IMR-90 (cell line): ENCODE measurements around the gene SCN10A. TPM values are rescaled to one million over a fixed set of nuclear protein-coding genes. Genes with fewer than 3 reads are reported as not detected.
A peak's percentile ranks its signal among the peaks of the same experiment; 100 is the strongest.

Experiments
- ATAC-seq: fragments of 200-7000 bp; cut with Tn5 transposase; 2 replicates; pipeline ENCODE4 v1.9.1; 2020; ENCODE audit warnings: low read depth, mild to moderate bottlenecking, moderate library complexity
- BruUV-seq: library from RNA; stranded (reverse); fragments of 400-500 nt; replicated peaks from 2 replicates; lab custom pipeline; 2021; lab: Mats Ljungman, UMichigan
- CTCF ChIA-PET: fragments of 300-600 bp; formaldehyde crosslinking; extraction: SDS; loops from one replicate; lab custom pipeline; 2021; ENCODE audit warnings: antibody characterized with exemption; lab: Yijun Ruan, JAX
- POLR2A ChIA-PET: fragments of 300-600 bp; sonication (Branson Sonifier 250); formaldehyde crosslinking; loops from one replicate; lab custom pipeline; 2022; ENCODE audit warnings: antibody characterized with exemption; ENCODE audit not compliant: unreplicated experiment; lab: Charles Lee
- DNase-seq: peaks from one replicate; pipeline ENCODE4 v3.0.0; 2013
- H2AFZ ChIP-seq: replicated peaks from 2 replicates; pipeline ENCODE3; 2013; ENCODE audit warnings: low read length, mild to moderate bottlenecking; ENCODE audit not compliant: poor library complexity
- H2AK5ac ChIP-seq: 2 replicates; pipeline ENCODE4 v1.6.1; 2013; ENCODE audit warnings: low read depth, low read length, inconsistent platforms
- H2AK9ac ChIP-seq: replicated peaks from 2 replicates; pipeline ENCODE3; 2013; ENCODE audit warnings: mild to moderate bottlenecking, low read depth, low read length, moderate library complexity; ENCODE audit not compliant: poor library complexity
- H2BK120ac ChIP-seq: 2 replicates; pipeline ENCODE4 v1.6.1; 2013; ENCODE audit warnings: low read depth, low read length, inconsistent platforms
- H2BK15ac ChIP-seq: 3 replicates; pipeline ENCODE4 v1.6.1; 2013; ENCODE audit warnings: low read depth, low read length, inconsistent platforms
- H2BK20ac ChIP-seq: 2 replicates; pipeline ENCODE4 v1.6.1; 2013; ENCODE audit warnings: low read depth, mild to moderate bottlenecking, inconsistent platforms, low read length, moderate library complexity
- H2BK5ac ChIP-seq: 2 replicates; pipeline ENCODE4 v1.6.1; 2013; ENCODE audit warnings: mild to moderate bottlenecking, low read depth, low read length, inconsistent platforms; ENCODE audit not compliant: poor library complexity, severe bottlenecking
- H3K14ac ChIP-seq: replicated peaks from 2 replicates; pipeline ENCODE4 v1.6.1; 2013; ENCODE audit warnings: low read depth, low read length, inconsistent platforms
- H3K18ac ChIP-seq: 2 replicates; pipeline ENCODE4 v1.6.1; 2013; ENCODE audit warnings: low read depth, low read length, control low read depth
- H3K23ac ChIP-seq: 2 replicates; pipeline ENCODE4 v1.6.1; 2013; ENCODE audit warnings: low read depth, low read length, inconsistent platforms
- H3K27ac ChIP-seq: 2 replicates; pipeline ENCODE4 v1.5.1; 2013; ENCODE audit warnings: mild to moderate bottlenecking, control low read depth, low read length; ENCODE audit not compliant: insufficient read depth
- H3K27me3 ChIP-seq: 2 replicates; pipeline ENCODE4 v1.6.1; 2013; ENCODE audit warnings: low read length; ENCODE audit not compliant: control insufficient read depth, insufficient read depth
- H3K36me3 ChIP-seq: 2 replicates; pipeline ENCODE4 v1.6.1; 2013; ENCODE audit warnings: low read length, mixed read lengths; ENCODE audit not compliant: control insufficient read depth, insufficient read depth
- H3K4ac ChIP-seq: 2 replicates; pipeline ENCODE4 v1.6.1; 2013; ENCODE audit warnings: low read depth, low read length, inconsistent platforms
- H3K4me1 ChIP-seq: 2 replicates; pipeline ENCODE4 v1.6.1; 2013; ENCODE audit warnings: low read length, mixed read lengths; ENCODE audit not compliant: control insufficient read depth, insufficient read depth
- H3K4me2 ChIP-seq: 2 replicates; pipeline ENCODE4 v1.6.1; 2013; ENCODE audit warnings: low read depth, mild to moderate bottlenecking, control low read depth, low read length, moderate library complexity
- H3K4me3 ChIP-seq: 2 replicates; pipeline ENCODE4 v1.5.1; 2013; ENCODE audit warnings: low read depth, mild to moderate bottlenecking, control low read depth, low read length, moderate library complexity; ENCODE audit not compliant: insufficient read depth
- H3K56ac ChIP-seq: 2 replicates; pipeline ENCODE4 v1.6.1; 2013; ENCODE audit warnings: low read length, inconsistent platforms; ENCODE audit not compliant: insufficient read depth; ENCODE audit errors: extremely low read depth
- H3K79me1 ChIP-seq, 2 experiments: 2 replicates each; pipeline ENCODE4 v1.6.1; 2013; ENCODE audit warnings: low read length in 2 of 2, inconsistent platforms in 1 of 2, low read depth in 1 of 2
- H3K9ac ChIP-seq: 2 replicates; pipeline ENCODE4 v1.6.1; 2013; ENCODE audit warnings: low read depth, low read length, control low read depth
- H3K9me1 ChIP-seq: 2 replicates; pipeline ENCODE4 v1.6.1; 2013; ENCODE audit warnings: low read length, inconsistent platforms; ENCODE audit not compliant: insufficient read depth
- H3K9me3 ChIP-seq: 2 replicates; pipeline ENCODE4 v1.6.1; 2013; ENCODE audit warnings: low read length; ENCODE audit not compliant: control insufficient read depth, insufficient read depth
- H4K20me1 ChIP-seq: 2 replicates; pipeline ENCODE4 v1.6.1; 2013; ENCODE audit warnings: low read length, inconsistent platforms; ENCODE audit not compliant: insufficient read depth
- H4K5ac ChIP-seq: 2 replicates; pipeline ENCODE4 v1.6.1; 2013; ENCODE audit warnings: mild to moderate bottlenecking, low read depth, low read length, control low read depth
- H4K8ac ChIP-seq, 2 experiments: 2 replicates each; pipeline ENCODE4 v1.6.1; 2013; ENCODE audit warnings: low read depth in 2 of 2, low read length in 2 of 2, control low read depth in 1 of 2, inconsistent platforms in 1 of 2
- H4K91ac ChIP-seq: 2 replicates; pipeline ENCODE4 v1.6.1; 2013; ENCODE audit warnings: low read depth, low read length, inconsistent platforms; ENCODE audit not compliant: insufficient read depth
- CHD1 ChIP-seq: IDR thresholded peaks from 2 replicates; pipeline ENCODE4 v1.6.1; 2012; ENCODE audit warnings: low read depth, low read length, improper control_type of control experiment
- CTCF ChIP-seq: conservative IDR thresholded peaks from 2 replicates; pipeline ENCODE4 v1.5.1; 2012; ENCODE audit warnings: mild to moderate bottlenecking, low read depth, low read length, improper control_type of control experiment
- FOS ChIP-seq: fragments of 150-350 bp; IDR thresholded peaks from 2 replicates; pipeline ENCODE4 v1.6.1; 2016; ENCODE audit warnings: low read depth, low read length
- POLR2A ChIP-seq: IDR thresholded peaks from 2 replicates; pipeline ENCODE4 v1.6.1; 2012; ENCODE audit warnings: mild to moderate bottlenecking, low read depth, low read length
- RCOR1 ChIP-seq: IDR thresholded peaks from 2 replicates; pipeline ENCODE4 v1.6.1; 2012; ENCODE audit warnings: mild to moderate bottlenecking, low read length, improper control_type of control experiment; ENCODE audit not compliant: insufficient replicate concordance
- SMC3 ChIP-seq: fragments of 150-350 bp; IDR thresholded peaks from 2 replicates; pipeline ENCODE4 v1.6.1; 2016; ENCODE audit warnings: low read depth, mild to moderate bottlenecking, antibody characterized with exemption, low read length, moderate library complexity
- WGBS, 2 experiments: methylation state at CpG; one replicate each; pipeline versions ENCODE4 v1.1.5 to v1.1.7; 2013; ENCODE audit warnings: missing lambda C conversion rate in 2 of 2; ENCODE audit not compliant: insufficient read length in 1 of 2; ENCODE audit errors: extremely low coverage in 2 of 2; 5-methylcytosine and 5-hydroxymethylcytosine counted together
- dilution Hi-C: fragments of 300-500 bp; cut with HindIII; formaldehyde crosslinking; loops from one replicate; pipeline ENCODE4 v1.14.3; 2018; ENCODE audit warnings: low sequenced_read_pairs; ENCODE audit not compliant: unreplicated experiment
- in situ Hi-C: fragments of 300-500 bp; cut with MboI; formaldehyde crosslinking; loops from 3 replicates; pipeline ENCODE4 v1.14.3; 2019; ENCODE audit warnings: low sequenced_read_pairs, inconsistent platforms, mixed read lengths
- intact Hi-C: fragments of 100-400 bp; cut with micrococcal nuclease; formaldehyde crosslinking; loops from 2 replicates; pipeline ENCODE4 v1.10.0; 2022
- polyA plus RNA-seq, 3 experiments: library from polyadenylated mRNA; depleted of rRNA; stranded (reverse); fragments of >200 nt; gene quantifications; 2 replicates each; pipeline ENCODE4 v1.2.3, GENCODE V29; 2012; ENCODE audit warnings: low replicate concordance in 1 of 3
- total RNA-seq: library from RNA; depleted of rRNA; stranded (reverse); fragments of >200 nt; gene quantifications from 2 replicates; pipeline ENCODE4 v1.2.3, GENCODE V29; 2012

SCN10A gene
- total and polyA plus RNA-seq, 2 of the 4 experiments (the other 2 are of a cell fraction), result not detected

GRCh38 chr3:38755130-38755529 lies 60.9 kb downstream of the SCN10A start:
- no TSS peak for BruUV-seq

More at GRCh38 chr3:38755130-38755529, 60.9 kb downstream of the SCN10A start:
- in situ Hi-C loops (no loop called here), intact Hi-C loops (no loop called here), dilution Hi-C loops (no loop called here)
- H3K27ac ChIP-seq, result no peak overlapping the region
- 0 out of 2 replicates have a peak, but pooled peaks cover 3% of the 10 kb centered on the region for H3K27me3 ChIP-seq
- no peaks in the 10 kb centered on the region for H3K4me1 ChIP-seq
- no peak overlapping the region for H2AFZ ChIP-seq
- H3K9ac ChIP-seq, result no peak overlapping the region
- no peaks in the 10 kb centered on the region for H3K9me1 ChIP-seq
- H4K5ac ChIP-seq, result no peak overlapping the region
- no peak overlapping the region for H3K18ac ChIP-seq
- H2BK120ac ChIP-seq, result no peak overlapping the region
- H2BK20ac ChIP-seq, result no peak overlapping the region
- H2AK9ac ChIP-seq, result no peak overlapping the region
- 24% methylated on average over 3 of the region's 5 CpGs; no CpG with 5 or more reads in 1 of the 2 experiments for WGBS, 2 experiments
- no peak overlapping the region for H4K8ac ChIP-seq
- H3K14ac ChIP-seq, result no peak overlapping the region
- no peaks in the 10 kb centered on the region for H3K79me1 ChIP-seq
- H2BK5ac ChIP-seq, result no peak overlapping the region
- ChIA-PET CTCF (no interaction called here), POLR2A (interaction anchor here (0.7 kb wide), 1 partner anchor 79 kb away, joined by 4 read pairs; no protein-coding TSS in a partner anchor)
- no peak overlapping the region for H2AK5ac ChIP-seq
- H3K36me3 ChIP-seq, result no peaks in the 10 kb centered on the region
- DNase-seq (peak; percentile 7), ATAC-seq (0 out of 2 replicates have a peak, but pooled peaks have one; percentile 32)
- no peak for TF ChIP-seq CHD1
- TF ChIP-seq SMC3, result no peak
- TF ChIP-seq FOS, result no peak
- no peak for TF ChIP-seq POLR2A
- TF ChIP-seq RCOR1, result no peak
- no peak for TF ChIP-seq CTCF
- no peak overlapping the region for H2BK15ac ChIP-seq
- no peaks in the 10 kb centered on the region for H4K20me1 ChIP-seq
- H3K4me3 ChIP-seq, result no peak overlapping the region
- H3K9me3 ChIP-seq, result no peaks in the 10 kb centered on the region
- H3K4me2 ChIP-seq, result no peak overlapping the region
- H3K56ac ChIP-seq, result no peak overlapping the region
- H4K91ac ChIP-seq, result no peak overlapping the region
- no peak overlapping the region for H3K4ac ChIP-seq
- H3K23ac ChIP-seq, result no peak overlapping the region
